DMS79 treated with DMSO at 0.1 percent for 48 hours (cell line): ENCODE data around the gene HIPK3.
"Not testable (repeated sequence)": the region's sequence is repeated elsewhere in the genome, so short reads cannot be mapped to it uniquely, and the experiment has no call there.

Experiments
- DNase-seq: peaks from one replicate; lab custom pipeline; 2025; lab: John Stamatoyannopoulos, UW

Gene HIPK3

GRCh38 chr11:33258631-33259205, 1.5 kb downstream of the HIPK3 start:
- DNase-seq, result peak; percentile 86

DNA sequence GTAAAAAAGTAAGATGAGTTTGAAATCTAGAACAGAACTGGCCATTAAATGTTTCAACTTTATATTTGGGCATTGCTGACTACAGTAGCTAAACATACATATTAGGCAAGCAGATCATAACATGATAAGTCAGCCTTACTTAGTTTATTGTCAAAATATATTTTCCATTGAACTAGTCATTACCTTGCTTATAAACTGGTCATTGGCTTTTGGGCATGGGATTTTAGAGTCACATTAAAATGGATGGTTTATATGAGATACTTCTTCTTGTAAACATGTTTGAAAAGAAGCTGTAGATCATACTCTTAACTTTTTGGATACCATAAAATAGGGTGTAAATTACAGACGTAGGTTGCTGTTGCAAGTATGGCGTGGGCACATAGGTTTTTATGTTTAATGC, 2.7 kb downstream of the HIPK3 start:
- no peak for DNase-seq

DNA sequence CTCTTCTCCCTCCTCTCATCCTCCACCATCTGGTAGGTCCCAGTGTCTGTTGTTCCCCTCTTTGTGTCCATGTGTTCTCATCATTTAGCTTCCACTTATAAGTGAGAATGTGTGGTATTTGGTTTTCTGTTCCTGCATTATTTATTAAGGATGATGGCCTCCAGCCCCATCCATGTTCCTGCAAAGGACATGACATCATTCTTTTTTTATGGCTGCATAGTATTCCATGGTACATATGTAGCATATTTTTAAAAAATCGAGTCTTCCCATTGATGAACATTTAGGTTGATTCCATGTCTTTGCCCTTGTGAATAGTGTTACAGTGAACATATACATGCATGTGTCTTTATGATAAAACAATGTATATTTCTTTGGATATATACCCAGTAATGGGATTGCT, 4.2 kb downstream of the HIPK3 start:
- not testable (repeated sequence) for DNase-seq

- DNase-seq, result no peak
These were observed 4.9 kb downstream of the HIPK3 start for GRCh38 chr11:33262011-33262645.

DNA sequence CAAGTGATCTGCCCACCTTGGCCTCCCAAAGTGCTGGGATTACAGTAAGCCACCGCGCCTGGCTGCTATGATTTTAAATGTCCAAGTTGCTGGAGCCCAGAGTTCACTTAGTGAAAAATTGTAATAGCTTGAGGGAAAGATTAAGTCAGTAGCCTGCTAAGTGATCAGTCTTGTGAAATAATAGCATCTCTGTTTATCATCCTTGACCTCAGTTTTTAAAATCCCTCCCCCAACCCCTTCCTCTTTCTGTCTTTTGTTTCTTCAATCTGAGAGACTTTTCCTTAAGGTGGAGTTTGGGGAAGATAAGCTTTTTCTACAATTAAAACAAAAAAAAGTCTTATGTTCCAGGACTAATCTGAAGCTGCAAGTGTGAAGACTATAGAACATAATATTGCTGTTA, 6.4 kb downstream of the HIPK3 start:
- no peak for DNase-seq

DNA sequence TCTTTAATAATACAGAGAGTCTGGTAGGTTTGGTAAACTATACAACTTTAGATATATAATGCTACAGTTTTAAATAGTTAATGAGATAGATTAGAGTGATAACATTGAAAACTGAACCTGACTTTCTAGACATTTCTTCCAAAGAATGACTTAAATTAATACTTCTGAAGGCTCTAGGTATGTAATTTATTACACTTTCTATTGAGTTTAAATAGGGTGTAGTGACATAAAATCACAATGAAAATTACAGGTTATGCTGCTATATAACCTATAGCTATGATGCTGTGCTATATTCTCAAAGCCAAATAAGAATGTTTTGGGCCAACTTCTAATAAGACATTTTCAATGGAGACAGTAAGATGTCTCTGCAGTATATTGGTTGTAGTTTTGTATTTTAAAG, 7.7 kb downstream of the HIPK3 start:
- no peak for DNase-seq

- DNase-seq, result no peak
These were observed 9.4 kb downstream of the HIPK3 start for GRCh38 chr11:33266393-33267215.

GRCh38 chr11:33268945-33269540, 11.9 kb downstream of the HIPK3 start:
- no peak for DNase-seq

- no peak for DNase-seq
These were observed 12.6 kb downstream of the HIPK3 start for GRCh38 chr11:33269822-33270221.

- no peak for DNase-seq
These were observed 13.9 kb downstream of the HIPK3 start for GRCh38 chr11:33271059-33271458.

GRCh38 chr11:33272338-33273107, 15.3 kb downstream of the HIPK3 start:
- DNase-seq, result no peak

DNA sequence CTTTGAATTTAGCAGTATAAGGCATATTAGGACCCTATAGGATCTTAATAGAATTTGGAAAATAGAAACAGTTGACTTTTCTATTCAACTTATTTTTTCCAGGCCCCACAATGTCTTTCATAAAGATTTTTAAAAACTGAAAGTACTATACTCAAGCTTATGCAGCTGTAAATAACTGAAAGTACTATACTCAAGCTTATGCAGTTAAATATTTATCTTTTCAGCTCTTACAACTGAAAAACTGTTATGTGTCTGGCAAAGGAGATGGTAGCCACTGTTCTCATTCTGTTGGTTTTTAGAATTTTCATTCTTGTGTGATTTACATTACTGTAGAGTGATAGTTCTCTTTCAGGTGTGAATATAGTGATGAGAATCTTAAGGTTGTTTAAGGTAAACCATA, 16.5 kb downstream of the HIPK3 start:
- no peak for DNase-seq

DNA sequence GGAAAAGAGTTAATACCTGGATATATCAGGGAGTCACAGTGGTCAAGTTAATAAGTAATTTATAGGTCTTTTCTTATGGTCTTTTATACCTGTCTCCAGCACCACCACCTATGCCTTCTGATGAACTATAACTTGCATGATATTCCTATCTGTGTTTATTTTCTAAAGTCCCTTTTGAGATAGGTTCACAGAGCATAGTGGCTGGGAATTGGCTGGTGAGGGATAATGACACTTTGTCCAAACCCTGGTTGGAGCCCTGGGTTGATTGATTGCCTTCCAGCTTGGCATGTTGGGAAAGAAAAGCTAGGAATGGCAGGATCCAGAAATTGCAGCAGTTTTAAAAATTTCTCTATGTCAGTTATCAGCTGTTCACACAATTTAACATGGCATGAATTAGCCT, 23.2 kb downstream of the HIPK3 start:
- DNase-seq, result no peak

- DNase-seq, result no peak
These were observed 24.6 kb downstream of the HIPK3 start for GRCh38 chr11:33281758-33282157.

- no peak for DNase-seq
These were observed 27.6 kb downstream of the HIPK3 start for GRCh38 chr11:33284818-33285217.

DNA sequence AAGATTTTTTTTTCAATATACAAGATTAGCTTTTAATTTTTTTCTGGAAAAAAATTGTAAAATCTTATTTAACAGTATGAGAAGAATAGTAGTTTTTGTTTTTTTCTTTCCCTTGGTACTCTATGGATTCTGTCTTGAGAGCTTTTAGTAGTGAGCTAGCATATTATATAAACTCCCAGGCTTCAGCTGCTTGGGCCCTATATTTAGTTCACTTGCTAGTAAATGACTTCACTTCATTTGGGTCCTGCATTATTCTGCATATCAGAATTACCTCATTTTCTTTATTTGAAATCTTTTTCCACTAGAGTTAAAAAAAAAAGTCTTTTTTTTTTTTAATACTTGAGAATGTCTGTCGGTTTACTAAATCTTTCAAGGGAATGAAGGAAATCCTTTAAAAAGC, 33.1 kb downstream of the HIPK3 start:
- no peak for DNase-seq

DNA sequence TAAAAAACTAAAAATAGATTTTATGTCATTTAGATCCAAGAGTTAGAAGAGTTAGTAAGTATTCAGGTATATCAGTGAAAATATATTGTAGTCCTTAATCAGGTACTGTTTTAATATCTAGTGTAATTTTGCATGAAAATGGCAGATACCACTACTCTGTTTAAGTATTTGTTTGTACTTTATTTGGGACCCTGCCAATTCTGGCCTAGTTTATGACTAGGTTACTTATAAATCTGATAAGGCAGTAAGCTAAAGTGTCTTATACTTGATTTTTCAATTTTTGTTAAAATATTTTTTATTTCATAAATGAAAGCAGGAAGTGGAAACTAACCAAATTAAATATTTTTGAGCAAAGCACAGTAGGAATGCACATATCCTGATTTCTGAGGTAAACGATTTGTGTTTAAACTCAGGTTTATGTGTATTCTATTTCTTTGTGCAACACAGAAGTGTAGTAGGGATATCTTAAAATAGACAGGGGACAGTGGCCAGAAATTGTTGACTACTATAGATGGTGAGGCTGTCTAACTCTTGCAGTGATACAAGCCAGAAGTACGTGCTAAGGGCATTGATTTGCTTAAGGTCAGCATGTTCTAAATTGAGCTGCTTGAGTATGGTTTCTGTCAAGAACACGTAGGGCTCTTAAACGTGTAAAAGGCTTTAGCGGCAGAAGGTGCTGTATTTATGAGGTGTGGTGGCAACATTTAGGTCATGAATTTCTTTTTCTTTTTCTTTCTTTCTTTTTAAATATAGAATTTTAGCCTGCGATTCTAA, 34.0 kb downstream of the HIPK3 start:
- DNase-seq, result peak; percentile 19

GRCh38 chr11:33292311-33292710, 35.1 kb downstream of the HIPK3 start:
- no peak for DNase-seq

DNA sequence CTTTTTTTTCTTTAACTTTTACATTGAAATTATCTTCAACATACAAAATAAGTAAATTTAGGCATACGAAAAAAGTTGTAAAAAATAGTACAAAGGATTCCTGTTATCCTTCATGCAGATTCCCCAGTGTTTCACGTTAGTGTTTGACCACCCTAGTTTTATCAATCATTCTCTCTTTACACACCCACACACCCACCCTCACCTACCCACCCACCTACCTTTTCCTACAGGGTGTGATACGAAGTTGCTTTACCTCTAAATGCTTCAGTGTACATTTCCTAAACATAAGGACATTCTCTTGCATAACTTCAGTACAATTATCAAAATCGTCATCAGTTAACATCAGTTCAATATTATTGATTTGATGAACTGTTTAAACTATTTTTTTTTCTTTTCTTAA, 37.0 kb downstream of the HIPK3 start:
- no peak for DNase-seq

GRCh38 chr11:33294797-33295196, 37.6 kb downstream of the HIPK3 start:
- no peak for DNase-seq

DNA sequence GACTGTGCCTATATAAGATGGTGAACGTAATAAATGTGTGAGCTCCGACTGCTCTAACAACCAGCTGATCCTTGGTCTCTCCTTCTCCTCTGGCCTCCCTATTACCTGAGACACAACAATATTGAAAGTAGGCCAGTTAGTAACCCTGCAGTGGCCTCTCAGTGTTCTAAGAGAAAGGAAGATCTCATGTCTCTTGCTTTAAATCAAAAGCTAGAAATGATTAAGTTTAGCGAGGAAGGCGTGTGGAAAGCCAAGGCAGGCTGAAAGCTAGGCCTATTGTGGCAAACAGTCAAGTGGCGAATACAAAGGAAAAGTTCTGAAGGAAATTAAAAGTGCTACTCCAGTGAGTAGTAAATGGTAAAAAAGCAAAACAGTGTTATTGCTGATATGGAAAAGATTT, 39.5 kb downstream of the HIPK3 start:
- no peak for DNase-seq
